Fibroblast of skin of left biceps (primary cell): ENCODE measurements around the gene NUP153.
"Not testable (repeated sequence)": the region's sequence is repeated elsewhere in the genome, so short reads cannot be mapped to it uniquely, and the experiment has no call there.

Experiments used
- DNase-seq, 2 experiments: peaks; one replicate each; pipeline ENCODE4 v3.0.0-alpha.2; 2013; ENCODE audit warnings: low read depth in 2 of 2

The NUP153 gene

DNA sequence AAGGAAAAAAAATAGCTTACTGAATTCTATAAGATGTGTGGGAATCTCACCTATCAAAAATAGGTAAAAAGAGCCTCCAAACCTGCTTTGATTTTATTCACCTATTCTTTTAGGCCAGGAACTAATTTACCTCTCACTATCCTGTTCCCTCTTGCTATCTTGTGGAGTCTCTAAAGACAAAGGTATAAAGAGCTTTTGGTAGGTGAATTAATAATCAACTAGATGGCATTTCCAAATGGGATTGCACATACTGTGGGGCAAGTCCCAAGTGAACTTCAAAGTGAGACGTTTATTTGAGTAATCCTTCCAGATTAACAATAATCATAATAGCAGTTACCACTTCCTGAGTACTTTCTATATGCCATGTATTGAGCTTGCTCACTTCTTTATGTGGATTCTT, 103.8 kb downstream of the NUP153 start:
- DNase-seq = no peak

GRCh38 chr6:17601386-17601703, 105.4 kb downstream of the NUP153 start:
- no peak for DNase-seq

DNA sequence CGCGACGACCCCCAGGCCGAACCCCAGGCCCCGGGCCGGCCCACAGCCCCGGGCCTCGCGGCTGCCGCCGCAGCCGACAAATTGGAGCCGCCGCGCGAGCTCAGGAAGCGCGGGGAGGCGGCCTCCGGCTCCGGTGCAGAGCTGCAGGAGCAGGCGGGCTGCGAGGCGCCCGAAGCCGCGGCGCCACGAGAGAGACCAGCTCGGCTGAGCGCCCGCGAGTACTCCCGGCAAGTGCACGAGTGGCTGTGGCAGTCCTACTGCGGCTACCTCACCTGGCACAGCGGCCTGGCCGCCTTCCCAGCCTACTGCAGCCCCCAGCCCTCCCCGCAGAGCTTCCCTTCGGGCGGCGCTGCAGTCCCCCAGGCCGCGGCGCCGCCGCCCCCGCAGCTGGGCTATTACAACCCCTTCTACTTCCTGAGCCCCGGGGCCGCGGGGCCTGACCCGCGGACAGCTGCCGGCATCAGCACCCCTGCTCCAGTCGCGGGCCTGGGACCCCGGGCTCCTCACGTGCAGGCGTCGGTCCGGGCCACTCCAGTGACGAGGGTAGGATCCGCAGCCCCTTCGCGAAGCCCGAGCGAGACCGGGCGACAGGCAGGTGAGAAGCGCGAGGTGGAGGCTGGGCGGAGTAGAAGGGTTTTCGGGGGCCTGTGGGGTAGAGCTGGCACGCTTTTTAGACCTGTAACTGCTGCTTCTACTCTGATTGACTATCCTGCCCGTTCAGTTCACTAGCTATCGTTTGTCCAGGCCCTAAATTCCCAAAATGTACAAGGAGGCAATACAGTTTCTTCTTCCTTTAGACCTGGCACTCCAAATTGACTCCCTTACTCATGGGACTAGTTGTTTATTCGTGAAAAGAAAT, 106.0 kb downstream of the NUP153 start:
- no peak for DNase-seq

GRCh38 chr6:17599877-17600526, 106.7 kb downstream of the NUP153 start, which contains the start of gene FAM8A1:
FAM8A1 (plus strand) TSS chr6:17600302; CDS start chr6:17600410, 108 bp downstream.
- DNase-seq = peak; percentile 62 to 64

DNA sequence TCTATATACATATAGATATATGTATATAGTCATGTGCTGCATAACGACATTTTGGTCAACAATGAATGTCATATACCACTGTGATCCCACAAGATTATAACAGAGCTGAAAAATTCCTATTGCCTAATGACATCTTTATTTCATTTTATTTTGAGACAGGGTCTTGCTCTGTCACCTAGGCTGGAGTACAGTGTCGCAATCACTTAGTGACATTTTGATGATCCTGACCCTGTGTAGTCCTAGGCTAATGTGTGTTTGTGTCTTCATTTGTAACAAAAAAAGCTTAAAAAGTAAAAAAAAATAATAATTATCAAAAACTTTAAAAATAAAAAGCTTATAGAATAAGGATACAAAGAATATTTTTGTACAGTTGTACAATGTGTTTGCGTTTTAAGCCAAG, 110.6 kb downstream of the NUP153 start:
- DNase-seq = no peak

GRCh38 chr6:17593246-17593645, 113.5 kb downstream of the NUP153 start:
- DNase-seq = no peak

GRCh38 chr6:17591287-17591686, 115.4 kb downstream of the NUP153 start:
- no peak for DNase-seq

- peak in 1 of 2 experiments; percentile 52 for DNase-seq
These were observed 117.2 kb downstream of the NUP153 start for GRCh38 chr6:17589406-17590096.

GRCh38 chr6:17588011-17588410, 118.7 kb downstream of the NUP153 start:
- no peak for DNase-seq

GRCh38 chr6:17586623-17587022, 120.1 kb downstream of the NUP153 start:
- DNase-seq = not testable (repeated sequence)

DNA sequence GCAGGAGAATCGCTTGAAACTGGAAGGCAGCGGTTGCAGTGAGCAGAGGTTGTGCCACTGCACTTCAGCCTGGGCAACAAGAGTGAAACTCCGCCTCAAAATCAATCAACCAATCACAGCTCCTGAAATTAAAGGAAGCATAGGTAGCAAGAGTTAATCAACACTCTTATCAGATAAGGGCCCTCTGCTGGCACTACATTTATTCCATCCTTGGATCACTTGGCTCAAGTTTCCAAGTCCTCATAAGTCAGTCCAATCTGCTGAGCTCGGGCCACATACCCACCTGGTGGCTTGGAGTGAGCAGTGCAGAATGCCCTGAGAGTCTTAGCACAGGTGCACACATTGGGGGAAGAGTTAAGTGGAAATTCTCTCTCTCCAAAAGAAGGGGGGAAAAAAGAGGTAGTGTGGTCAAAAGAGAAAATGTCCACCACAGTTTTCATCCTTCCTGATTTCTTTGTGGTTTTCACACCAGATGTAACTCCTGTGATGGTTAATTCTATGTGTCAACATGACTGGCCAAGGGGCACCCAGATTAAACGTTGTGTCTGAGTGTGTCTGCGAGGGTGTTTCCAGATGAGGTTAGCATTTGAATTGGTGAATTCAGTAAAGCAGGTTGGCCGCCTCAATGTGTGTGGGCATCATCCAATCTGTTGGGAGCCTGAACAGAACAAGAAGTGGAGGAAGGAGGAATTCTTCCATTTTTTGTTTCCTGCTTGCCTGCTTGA, 120.8 kb downstream of the NUP153 start:
- DNase-seq = no peak

DNA sequence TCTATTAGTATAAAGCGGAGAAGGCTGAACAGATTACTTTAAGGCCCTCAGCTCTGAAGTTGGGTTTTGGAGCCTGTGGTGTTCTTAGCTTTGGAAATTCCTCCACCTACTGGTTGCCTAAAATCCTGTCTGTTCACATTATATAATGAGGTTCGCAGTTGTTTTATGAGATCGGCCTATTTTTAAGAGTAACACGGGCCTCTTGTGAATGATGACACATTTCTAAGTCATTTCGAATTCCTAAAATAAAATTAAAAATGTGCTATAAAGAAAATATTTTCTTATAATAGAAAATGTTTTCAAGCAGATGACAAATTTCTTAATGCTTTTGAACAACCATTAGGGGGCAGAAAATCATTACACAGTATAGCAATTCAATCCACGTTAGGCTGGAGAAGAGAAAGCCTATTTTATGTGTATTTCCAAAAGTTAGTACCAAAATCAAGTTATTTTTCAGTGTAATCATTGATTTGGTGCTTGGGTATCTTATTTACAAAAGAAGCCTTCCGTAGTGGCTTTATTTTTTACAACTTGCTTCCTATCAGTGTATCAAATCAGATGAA, 122.4 kb downstream of the NUP153 start:
- peak in 1 of 2 experiments; percentile 39 for DNase-seq

DNA sequence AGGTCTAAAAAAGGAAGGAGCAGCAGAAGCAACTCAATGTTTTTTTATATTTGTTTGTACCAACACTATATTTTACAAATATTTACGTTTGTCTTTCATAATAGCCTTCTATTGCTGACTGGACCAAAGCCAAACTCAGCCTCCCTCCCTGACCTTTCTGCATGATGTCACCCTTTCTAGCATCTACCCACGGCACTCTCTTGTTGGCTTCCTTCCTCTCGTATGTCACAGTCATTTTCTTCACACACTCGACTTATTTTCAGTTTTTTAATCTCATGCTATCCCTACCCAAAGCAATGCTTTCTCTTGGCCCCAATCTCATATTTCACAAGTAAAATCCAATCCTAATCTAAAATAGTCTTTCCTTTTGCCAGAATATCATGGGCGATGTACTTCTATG, 122.9 kb downstream of the NUP153 start:
- DNase-seq = no peak

- DNase-seq = not testable (repeated sequence)
These were observed 125.4 kb downstream of the NUP153 start for GRCh38 chr6:17581282-17581681.

DNA sequence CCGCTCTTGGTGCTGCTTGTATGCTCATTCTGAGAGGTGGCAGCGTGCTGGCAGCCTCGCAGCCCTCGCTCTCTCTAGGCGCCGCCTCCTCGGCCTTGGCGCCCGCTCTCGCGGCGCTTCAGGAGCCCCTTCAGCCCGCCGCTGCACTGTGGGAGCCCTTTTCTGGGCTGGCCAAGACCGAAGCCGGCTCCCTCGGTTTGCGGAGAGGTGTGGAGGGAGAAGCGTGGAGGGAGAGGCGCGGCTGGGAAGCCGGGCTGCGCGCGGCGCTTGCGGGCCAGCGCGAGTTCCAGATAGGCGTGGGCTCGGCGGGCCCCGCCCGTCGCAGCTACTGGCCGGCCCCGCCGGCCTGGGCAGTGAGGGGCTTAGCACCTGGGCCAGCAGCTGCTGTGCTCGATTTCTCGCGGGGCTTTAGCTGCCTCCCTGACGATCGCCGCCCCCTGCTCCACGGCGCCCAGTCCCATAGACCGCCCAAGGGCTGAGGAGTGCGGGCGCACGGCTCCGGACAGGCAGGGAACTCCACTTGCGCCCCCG, 126.1 kb downstream of the NUP153 start:
- DNase-seq = no peak

- DNase-seq = no peak
These were observed 129.7 kb downstream of the NUP153 start for GRCh38 chr6:17577059-17577458.

DNA sequence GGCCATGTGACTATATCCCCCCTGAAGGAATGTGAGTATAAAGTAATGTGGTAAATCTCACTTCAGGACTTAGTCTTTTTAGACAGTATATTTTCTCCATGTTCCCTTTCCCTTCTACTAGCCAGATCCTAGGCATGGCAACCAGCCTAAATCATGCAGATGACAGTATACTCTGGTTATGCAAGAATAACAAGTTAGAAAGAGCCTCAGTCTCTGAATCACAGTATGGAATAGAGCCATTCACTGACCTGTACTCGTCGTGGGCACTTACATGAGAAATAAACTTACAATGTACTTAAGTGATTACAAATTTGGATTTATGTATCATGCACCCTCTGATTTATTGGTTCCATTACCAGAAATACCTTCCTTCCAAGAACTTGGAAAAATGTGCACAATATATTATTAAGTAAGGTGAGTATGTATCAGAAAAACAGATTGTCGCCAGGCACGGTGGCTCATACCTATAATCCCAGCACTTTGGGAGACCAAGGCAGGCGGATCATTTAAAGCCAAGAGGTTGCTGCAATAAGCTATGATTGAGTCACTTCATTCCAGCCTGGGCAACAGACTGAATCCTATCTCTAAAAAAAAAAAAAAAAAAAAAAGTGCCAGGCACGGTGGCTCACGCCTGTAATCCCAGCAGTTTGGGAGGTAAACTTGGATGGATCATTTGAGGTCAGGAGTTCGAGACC, 131.7 kb downstream of the NUP153 start:
- DNase-seq = peak in 1 of 2 experiments; percentile 25

GRCh38 chr6:17565399-17565798, 141.3 kb downstream of the NUP153 start:
- DNase-seq = no peak
